OCI-LY3 (cell line): ENCODE results near the gene RFX2.
"Not testable (repeated sequence)": the region's sequence is repeated elsewhere in the genome, so short reads cannot be mapped to it uniquely, and the experiment has no call there.

ENCODE experiments used
- H2AFZ ChIP-seq: fragments of 200-600, 300-600 bp; shearing (Covaris generic); 2 replicates; pipeline ENCODE4 v1.6.0; 2014; ENCODE audit warnings: antibody characterized with exemption, low read depth, low read length
- H3K27ac ChIP-seq: fragments of 200-600, 300-600 bp; sonication (generic); 2 replicates; pipeline ENCODE4 v1.5.1; 2014; ENCODE audit warnings: mild to moderate bottlenecking, low read length, moderate library complexity, mixed read lengths
- H3K27me3 ChIP-seq: fragments of 200-600, 300-600 bp; sonication (generic); 2 replicates; pipeline ENCODE4 v1.6.1; 2014; ENCODE audit warnings: low read depth, low read length, mixed read lengths
- H3K36me3 ChIP-seq: fragments of 200-600, 300-600 bp; sonication (generic); replicated peaks from 2 replicates; pipeline ENCODE3; 2014; ENCODE audit warnings: low read depth, low read length, mixed read lengths
- H3K4me1 ChIP-seq: fragments of 300-600, 200-600 bp; sonication (generic); 2 replicates; pipeline ENCODE4 v1.6.1; 2014; ENCODE audit warnings: low read length, mixed read lengths
- H3K4me2 ChIP-seq: fragments of 200-600, 300-600 bp; sonication (generic); 2 replicates; pipeline ENCODE4 v1.6.1; 2014; ENCODE audit warnings: low read length, mixed read lengths
- H3K4me3 ChIP-seq: fragments of 300-600, 200-600 bp; sonication (generic); 2 replicates; pipeline ENCODE4 v1.5.1; 2014; ENCODE audit warnings: antibody characterized with exemption, mild to moderate bottlenecking, low read length, moderate library complexity
- H3K79me2 ChIP-seq: fragments of 300-600, 200-600 bp; shearing (Covaris generic); 2 replicates; pipeline ENCODE4 v1.6.1; 2014; ENCODE audit warnings: mild to moderate bottlenecking, low read length, mixed read lengths
- H3K9ac ChIP-seq: fragments of 300-600, 200-600 bp; shearing (Covaris generic); 2 replicates; pipeline ENCODE4 v1.6.0; 2014; ENCODE audit warnings: mild to moderate bottlenecking, low read length, moderate library complexity
- H3K9me3 ChIP-seq: fragments of 200-600, 300-600 bp; shearing (Covaris generic); 2 replicates; pipeline ENCODE4 v1.6.1; 2014; ENCODE audit warnings: low read length, mixed read lengths; ENCODE audit not compliant: insufficient read depth
- H4K20me1 ChIP-seq: fragments of 200-600, 300-600 bp; sonication (generic); 2 replicates; pipeline ENCODE4 v1.6.1; 2016; ENCODE audit warnings: low read length, mixed read lengths; ENCODE audit not compliant: insufficient read depth
- EZH2phosphoT487 ChIP-seq: fragments of 200-600 bp; shearing (Covaris generic); IDR thresholded peaks from 2 replicates; pipeline ENCODE4 v1.6.1; 2018; ENCODE audit warnings: antibody characterized with exemption, mixed run types, low read depth
- TF ChIP-seq, protein P1 (sequence below): fragments of 200-600, 300-600 bp; sonication (generic); IDR thresholded peaks from 2 replicates; pipeline ENCODE4 v1.5.1; 2014; ENCODE audit warnings: antibody characterized with exemption, low read length, low read depth

The RFX2 gene

DNA sequence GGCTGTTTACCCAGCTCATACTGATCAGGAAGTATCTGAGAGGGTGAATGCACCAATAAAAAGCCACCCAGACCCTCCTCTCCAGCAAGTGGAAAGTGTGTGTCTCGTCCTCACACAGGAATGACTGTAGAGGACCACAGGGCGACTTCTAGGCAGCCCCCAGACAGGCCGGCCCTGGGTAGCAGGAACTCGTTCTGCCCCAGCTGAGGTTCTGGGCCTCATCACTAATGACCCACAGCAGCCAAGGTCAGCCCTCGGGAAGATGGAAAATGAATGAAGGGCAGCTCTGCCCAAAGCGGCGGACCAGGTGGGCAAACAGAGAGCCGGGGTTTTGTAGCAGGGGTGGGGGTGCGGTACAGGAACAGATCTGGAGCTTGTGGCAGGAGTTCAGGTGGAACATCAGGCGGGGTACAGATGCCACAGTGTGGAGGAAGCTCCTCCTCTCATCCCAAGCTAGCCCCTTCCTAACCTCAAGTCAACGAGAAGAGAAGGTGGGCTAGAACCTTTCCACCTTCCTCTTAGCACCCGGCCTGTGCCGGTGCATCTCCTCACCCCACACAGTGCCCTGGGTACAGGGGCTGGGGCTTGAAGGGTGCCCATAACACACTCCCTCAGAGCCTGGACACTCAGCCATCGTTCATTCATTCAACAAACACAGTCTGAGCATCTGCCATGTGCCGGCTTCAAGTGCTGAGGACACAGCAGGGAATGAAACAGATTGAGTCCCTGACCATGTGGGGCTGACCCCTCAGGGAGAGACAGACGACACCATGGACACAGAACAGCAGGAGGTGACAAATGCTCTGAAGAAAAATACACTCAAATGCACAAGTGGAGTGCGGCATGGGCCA is 36.2 kb downstream of the RFX2 start:
- no peak overlapping the region for H3K9ac ChIP-seq
- H3K36me3 ChIP-seq: no peaks in the 10 kb centered on the region
- no peak overlapping the region for H3K4me3 ChIP-seq
- H3K4me1 ChIP-seq: no peaks in the 10 kb centered on the region; the same call in 1 of the 2 replicates
- H3K79me2 ChIP-seq: no peaks in the 10 kb centered on the region
- no peak overlapping the region for H3K27ac ChIP-seq
- no peak overlapping the region for H2AFZ ChIP-seq
- H4K20me1 ChIP-seq: no peaks in the 10 kb centered on the region
- TF ChIP-seq, protein P1, sequence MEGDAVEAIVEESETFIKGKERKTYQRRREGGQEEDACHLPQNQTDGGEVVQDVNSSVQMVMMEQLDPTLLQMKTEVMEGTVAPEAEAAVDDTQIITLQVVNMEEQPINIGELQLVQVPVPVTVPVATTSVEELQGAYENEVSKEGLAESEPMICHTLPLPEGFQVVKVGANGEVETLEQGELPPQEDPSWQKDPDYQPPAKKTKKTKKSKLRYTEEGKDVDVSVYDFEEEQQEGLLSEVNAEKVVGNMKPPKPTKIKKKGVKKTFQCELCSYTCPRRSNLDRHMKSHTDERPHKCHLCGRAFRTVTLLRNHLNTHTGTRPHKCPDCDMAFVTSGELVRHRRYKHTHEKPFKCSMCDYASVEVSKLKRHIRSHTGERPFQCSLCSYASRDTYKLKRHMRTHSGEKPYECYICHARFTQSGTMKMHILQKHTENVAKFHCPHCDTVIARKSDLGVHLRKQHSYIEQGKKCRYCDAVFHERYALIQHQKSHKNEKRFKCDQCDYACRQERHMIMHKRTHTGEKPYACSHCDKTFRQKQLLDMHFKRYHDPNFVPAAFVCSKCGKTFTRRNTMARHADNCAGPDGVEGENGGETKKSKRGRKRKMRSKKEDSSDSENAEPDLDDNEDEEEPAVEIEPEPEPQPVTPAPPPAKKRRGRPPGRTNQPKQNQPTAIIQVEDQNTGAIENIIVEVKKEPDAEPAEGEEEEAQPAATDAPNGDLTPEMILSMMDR: no peak
- no peak for TF ChIP-seq EZH2phosphoT487
- H3K9me3 ChIP-seq: no peaks in the 10 kb centered on the region
- no peaks in the 10 kb centered on the region for H3K27me3 ChIP-seq
- no peak overlapping the region for H3K4me2 ChIP-seq

DNA sequence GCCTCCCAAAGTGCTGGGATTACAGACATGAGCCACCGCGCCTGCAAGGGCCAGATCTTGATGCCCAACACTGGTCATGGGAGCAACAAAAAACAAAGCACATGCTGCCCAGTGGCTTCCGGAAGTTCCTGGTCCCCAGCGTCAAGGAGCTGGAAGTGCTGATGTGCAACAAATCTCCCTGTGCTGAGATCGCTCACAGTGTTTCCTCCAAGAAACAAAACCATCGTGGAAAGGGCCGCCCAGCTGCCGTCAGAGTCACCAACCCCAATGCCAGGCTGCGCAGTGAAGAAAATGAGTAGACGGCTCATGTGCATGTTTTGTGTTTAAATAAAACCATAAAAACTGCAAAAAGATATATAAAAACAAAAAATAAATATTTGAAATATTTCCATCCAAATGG is 37.1 kb downstream of the RFX2 start:
- not testable (repeated sequence) for H3K36me3 ChIP-seq, H3K79me2 ChIP-seq, H4K20me1 ChIP-seq, H3K9me3 ChIP-seq, H3K4me1 ChIP-seq, H3K4me2 ChIP-seq, H2AFZ ChIP-seq, H3K4me3 ChIP-seq, H3K27me3 ChIP-seq, H3K9ac ChIP-seq, H3K27ac ChIP-seq

DNA sequence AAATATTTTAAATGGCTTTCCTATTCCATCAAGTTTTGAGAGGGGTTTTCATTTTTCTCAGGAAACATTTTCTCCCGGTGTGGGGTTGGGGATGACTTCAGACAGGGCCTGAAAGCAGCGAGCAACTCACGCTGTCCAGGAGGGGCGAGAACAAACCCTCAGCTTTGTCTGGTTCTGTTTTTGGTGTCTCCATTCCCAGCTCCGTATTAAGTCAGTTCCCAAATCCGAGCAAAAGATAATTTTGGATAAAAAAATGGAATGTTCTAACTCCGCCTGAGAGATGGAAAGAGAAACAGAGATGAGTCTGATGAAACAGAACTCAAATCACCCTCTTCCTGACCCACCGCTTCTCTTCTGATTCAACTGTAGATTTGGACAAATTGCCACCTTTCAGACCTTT is 38.4 kb downstream of the RFX2 start:
- TF ChIP-seq EZH2phosphoT487: no peak
- TF ChIP-seq, protein P1: no peak
- Histone ChIP-seq H3K27ac (no peak overlapping the region), H3K9ac (no peak overlapping the region), H3K36me3 (no peaks in the 10 kb centered on the region), H2AFZ (no peak overlapping the region), H4K20me1 (no peaks in the 10 kb centered on the region), H3K79me2 (no peaks in the 10 kb centered on the region), H3K4me3 (no peak overlapping the region), H3K4me1 (peaks cover 5% of the 10 kb centered on the region), H3K4me2 (no peak overlapping the region), H3K9me3 (no peaks in the 10 kb centered on the region), H3K27me3 (0 out of 2 replicates have a peak, but pooled peaks cover 3% of the 10 kb centered on the region)

DNA sequence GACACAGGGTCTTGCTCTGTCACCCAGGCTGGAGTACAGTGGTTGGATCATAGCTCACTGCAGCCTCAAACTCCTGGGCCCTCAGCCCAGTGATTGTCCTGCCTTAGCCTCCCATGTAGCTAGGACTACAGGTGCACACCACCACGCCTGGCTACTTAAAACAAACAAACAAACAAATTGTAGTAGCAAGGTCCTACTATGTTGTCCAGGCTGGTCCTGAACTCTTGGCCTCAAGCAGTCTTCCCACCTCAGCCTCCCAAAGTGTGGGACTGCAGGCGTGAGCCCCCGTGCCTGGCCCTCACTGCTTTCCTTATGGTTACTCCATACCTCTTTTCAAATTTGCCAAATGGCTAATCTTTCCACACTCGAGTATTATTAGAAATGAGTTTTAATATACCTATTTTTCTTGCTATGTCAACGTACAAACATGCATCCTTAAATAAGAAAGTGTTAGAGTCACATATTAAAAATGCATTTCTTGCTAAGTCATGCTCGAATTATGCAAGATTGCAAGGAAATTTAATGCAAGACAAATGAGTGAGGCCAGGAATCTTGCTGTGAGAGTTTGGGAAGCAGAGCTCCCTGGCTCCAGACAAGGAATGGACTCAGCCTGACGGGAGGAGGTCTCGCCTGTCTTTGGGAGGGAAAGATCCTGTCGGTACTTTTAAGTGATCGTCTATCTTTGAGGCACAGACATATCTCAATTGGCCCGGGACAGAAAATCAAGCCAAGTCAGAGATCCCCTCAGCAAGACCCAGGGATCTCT is 39.4 kb downstream of the RFX2 start:
- no peak overlapping the region for H3K9ac ChIP-seq
- H2AFZ ChIP-seq: no peak overlapping the region
- 0 out of 2 replicates have a peak, but pooled peaks cover 10% of the 10 kb centered on the region for H3K27me3 ChIP-seq
- H3K4me2 ChIP-seq: no peak overlapping the region
- no peak overlapping the region for H3K4me3 ChIP-seq
- TF ChIP-seq, protein P1: no peak
- TF ChIP-seq EZH2phosphoT487: no peak
- H3K27ac ChIP-seq: no peak overlapping the region
- no peaks in the 10 kb centered on the region for H4K20me1 ChIP-seq
- no peaks in the 10 kb centered on the region for H3K79me2 ChIP-seq
- H3K9me3 ChIP-seq: no peaks in the 10 kb centered on the region
- no peaks in the 10 kb centered on the region for H3K36me3 ChIP-seq
- peaks cover 15% of the 10 kb centered on the region for H3K4me1 ChIP-seq
